Limb (tissue), 2 donors: Measurements from ENCODE around the gene CEP104.

Experiments
- DNase-seq, 2 donors: peaks; one replicate each; pipeline ENCODE4 v3.0.0-alpha.2; 2016; ENCODE audit errors: extremely low spot score in 2 of 2

Gene CEP104

GRCh38 chr1:3869751-3870301 lies 12.8 kb upstream of the CEP104 start:
- DNase-seq: no peak

- no peak for DNase-seq
Measured at GRCh38 chr1:3868464-3869006, 11.5 kb upstream of the CEP104 start.

GRCh38 chr1:3865606-3866160 lies 8.7 kb upstream of the CEP104 start:
- peak in 1 of 2 donors; percentile 3 for DNase-seq

GRCh38 chr1:3864884-3865283 lies 7.9 kb upstream of the CEP104 start:
- no peak for DNase-seq

- DNase-seq: peak in 1 of 2 donors; percentile 34
Measured at GRCh38 chr1:3863231-3863935, 6.4 kb upstream of the CEP104 start.

- DNase-seq: peak in 1 of 2 donors; percentile 42
Measured at GRCh38 chr1:3858231-3858981, 1.4 kb upstream of the CEP104 start.

- DNase-seq: no peak
Measured at GRCh38 chr1:3857791-3858129, 749 bp upstream of the CEP104 start.

- no peak for DNase-seq
Measured at GRCh38 chr1:3852711-3853485, 4.1 kb downstream of the CEP104 start.

- DNase-seq: no peak
Measured at GRCh38 chr1:3852091-3852490, 4.9 kb downstream of the CEP104 start.

- no peak for DNase-seq
Measured at GRCh38 chr1:3851292-3851691, 5.7 kb downstream of the CEP104 start.

- DNase-seq: no peak
Measured at GRCh38 chr1:3850857-3851256, 6.2 kb downstream of the CEP104 start.

GRCh38 chr1:3847081-3847480 lies 9.9 kb downstream of the CEP104 start:
- DNase-seq: no peak

GRCh38 chr1:3846541-3846940 lies 10.5 kb downstream of the CEP104 start:
- DNase-seq: no peak

- DNase-seq: no peak
Measured at GRCh38 chr1:3842912-3843311, 14.1 kb downstream of the CEP104 start.

GRCh38 chr1:3841491-3841890 lies 15.5 kb downstream of the CEP104 start:
- DNase-seq: no peak

GRCh38 chr1:3838788-3839187 lies 18.2 kb downstream of the CEP104 start:
- DNase-seq: no peak

GRCh38 chr1:3837685-3838084 lies 19.3 kb downstream of the CEP104 start:
- no peak for DNase-seq

- no peak for DNase-seq
Measured at GRCh38 chr1:3837200-3837599, 19.8 kb downstream of the CEP104 start.

- DNase-seq: no peak
Measured at GRCh38 chr1:3836421-3836820, 20.6 kb downstream of the CEP104 start.

GRCh38 chr1:3834701-3835100 lies 22.3 kb downstream of the CEP104 start:
- no peak for DNase-seq

GRCh38 chr1:3831689-3832088 lies 25.3 kb downstream of the CEP104 start:
- DNase-seq: no peak
